ENCODE results near the gene SCN9A. TPM values are rescaled to one million over a fixed set of nuclear protein-coding genes. Genes with fewer than 3 reads are reported as not detected.
"Not testable (repeated sequence)": the region's sequence is repeated elsewhere in the genome, so short reads cannot be mapped to it uniquely, and the experiment has no call there.

Gene SCN9A
- total RNA-seq, 1 donor: 14.0 TPM

- TF ChIP-seq CTCF (IDR thresholded peaks at IDR 0.05; ENCODE audit: insufficient read depth, low read length): no peak
- no peak overlapping the region for H3K4me3 ChIP-seq (ENCODE audit: low read depth, low read length)
- DNase-seq (ENCODE audit: low read depth): peak; percentile 18
Observed at GRCh38 chr2:166230024-166230723, 145.6 kb downstream of the SCN9A start.

GRCh38 chr2:166229678-166230023 is 146.1 kb downstream of the SCN9A start:
- H3K4me3 ChIP-seq (ENCODE audit: low read depth, low read length): no peak overlapping the region
- DNase-seq (ENCODE audit: low read depth): no peak
- no peak for TF ChIP-seq CTCF (IDR thresholded peaks at IDR 0.05; ENCODE audit: insufficient read depth, low read length)

GRCh38 chr2:166224197-166224596 is 151.5 kb downstream of the SCN9A start:
- DNase-seq (ENCODE audit: low read depth): no peak
- no peak overlapping the region for H3K4me3 ChIP-seq (ENCODE audit: low read depth, low read length)
- TF ChIP-seq CTCF (IDR thresholded peaks at IDR 0.05; ENCODE audit: insufficient read depth, low read length): no peak

- DNase-seq (ENCODE audit: low read depth): no peak
- no peak for TF ChIP-seq CTCF (IDR thresholded peaks at IDR 0.05; ENCODE audit: insufficient read depth, low read length)
- no peak overlapping the region for H3K4me3 ChIP-seq (ENCODE audit: low read depth, low read length)
Observed at GRCh38 chr2:166223298-166223697, 152.4 kb downstream of the SCN9A start.

GRCh38 chr2:166211079-166211478 is 164.7 kb downstream of the SCN9A start:
- DNase-seq (ENCODE audit: low read depth): no peak
- no peak overlapping the region for H3K4me3 ChIP-seq (ENCODE audit: low read depth, low read length)
- no peak for TF ChIP-seq CTCF (IDR thresholded peaks at IDR 0.05; ENCODE audit: insufficient read depth, low read length)

- not testable (repeated sequence) for DNase-seq (ENCODE audit: low read depth)
Observed at GRCh38 chr2:166209944-166210343, 165.8 kb downstream of the SCN9A start.

GRCh38 chr2:166209367-166209766 is 166.4 kb downstream of the SCN9A start:
- H3K4me3 ChIP-seq (ENCODE audit: low read depth, low read length); DNase-seq (ENCODE audit: low read depth): not testable (repeated sequence)

More at GRCh38 chr2:166209944-166210343, 165.8 kb downstream of the SCN9A start:
- H3K4me3 ChIP-seq (ENCODE audit: low read depth, low read length): not testable (repeated sequence)

- not testable (repeated sequence) for DNase-seq (ENCODE audit: low read depth); H3K4me3 ChIP-seq (ENCODE audit: low read depth, low read length)
Observed at GRCh38 chr2:166206153-166206552, 169.6 kb downstream of the SCN9A start.

Measured in fibroblast of the aortic adventitia (primary cell).